T-cell (primary cell): ENCODE measurements around the gene EPO. TPM values are rescaled to one million over a fixed set of nuclear protein-coding genes. Genes with fewer than 3 reads are reported as not detected.

ENCODE experiments used
- ATAC-seq, 4 experiments: fragments of 200-7000 bp in 3 of 4; fragments of 150-1000 bp in 1 of 4; cut with Tn5 transposase; replicated peaks in 1 of 4; 1 replicate in 3 of 4; 2 replicates in 1 of 4; pipeline ENCODE4 v1.10.0; 2021; ENCODE audit warnings: moderate library complexity in 3 of 4, mild to moderate bottlenecking in 2 of 4, moderate number of reproducible peaks in 1 of 4
- CTCF ChIA-PET, 2 donors: fragments of 300-600 bp; sonication (Branson Sonifier 250); formaldehyde crosslinking; loops; one replicate each; lab custom pipeline; 2022; ENCODE audit warnings: antibody characterized with exemption in 2 of 2; lab: Charles Lee
- POLR2A ChIA-PET, 2 donors: fragments of 300-600 bp; sonication (Branson Sonifier 250); formaldehyde crosslinking; loops; one replicate each; lab custom pipeline; 2022; ENCODE audit warnings: antibody characterized with exemption in 2 of 2; lab: Charles Lee
- DNase-seq, 35 experiments: peaks; one replicate each; pipeline versions ENCODE4 v3.0.0 to v3.0.0-alpha.2; 2013 to 2023
- H3K27ac ChIP-seq: one replicate; pipeline ENCODE4 v1.5.1; 2013; ENCODE audit warnings: low read length
- H3K27me3 ChIP-seq, 2 experiments: replicated peaks in 1 of 2; 1 replicate in 1 of 2; 2 replicates in 1 of 2; pipeline versions ENCODE4 v1.6.1 to v1.7.0; 2013; ENCODE audit warnings: low read length in 1 of 2, mixed read lengths in 1 of 2; ENCODE audit not compliant: control insufficient read depth in 2 of 2, insufficient read depth in 2 of 2; ENCODE audit errors: extremely low read depth in 1 of 2
- H3K36me3 ChIP-seq, 2 donors: 1 replicate in 1 of 2; 2 replicates in 1 of 2; pipeline versions ENCODE4 v1.6.1 to v1.7.0; 2013; ENCODE audit warnings: low read length in 1 of 2; ENCODE audit not compliant: control insufficient read depth in 2 of 2, insufficient read depth in 1 of 2; ENCODE audit errors: extremely low read depth in 1 of 2
- H3K4me1 ChIP-seq, 2 experiments: 1 replicate in 1 of 2; 2 replicates in 1 of 2; pipeline versions ENCODE4 v1.6.1 to v1.7.0; 2013; ENCODE audit warnings: low read length in 2 of 2, mixed read lengths in 1 of 2; ENCODE audit not compliant: insufficient read depth in 2 of 2, control insufficient read depth in 1 of 2; ENCODE audit errors: extremely low read depth in 1 of 2
- H3K4me3 ChIP-seq, 2 donors: 1 replicate in 1 of 2; 2 replicates in 1 of 2; pipeline versions ENCODE4 v1.5.1 to v1.7.0; 2013; ENCODE audit warnings: mild to moderate bottlenecking in 2 of 2, low read length in 1 of 2, moderate library complexity in 1 of 2; ENCODE audit not compliant: control insufficient read depth in 1 of 2; ENCODE audit errors: extremely low read depth in 1 of 2
- H3K9me3 ChIP-seq: 2 replicates; pipeline ENCODE4 v1.7.0; 2013
- H3K27ac Mint-ChIP-seq, 2 donors: one replicate each; pipeline ENCODE4 v1.8.0; 2020 to 2021; ENCODE audit warnings: mild to moderate bottlenecking in 2 of 2, mixed read lengths in 2 of 2
- H3K27me3 Mint-ChIP-seq, 2 donors: one replicate each; pipeline ENCODE4 v1.8.0; 2021 to 2022; ENCODE audit warnings: mixed read lengths in 2 of 2
- H3K36me3 Mint-ChIP-seq: one replicate; pipeline ENCODE4 v1.8.0; 2021; ENCODE audit warnings: mixed read lengths
- H3K4me1 Mint-ChIP-seq, 3 donors: one replicate each; pipeline ENCODE4 v1.8.0; 2020 to 2022; ENCODE audit warnings: mixed read lengths in 3 of 3, mild to moderate bottlenecking in 1 of 3
- H3K4me3 Mint-ChIP-seq, 3 donors: one replicate each; pipeline ENCODE4 v1.8.0; 2020 to 2022; ENCODE audit warnings: mild to moderate bottlenecking in 3 of 3, mixed read lengths in 3 of 3, moderate library complexity in 3 of 3
- H3K9me3 Mint-ChIP-seq, 3 donors: one replicate each; pipeline ENCODE4 v1.8.0; 2020 to 2022; ENCODE audit warnings: mixed read lengths in 3 of 3
- WGBS: methylation state at CpG from one replicate; pipeline ENCODE4 v1.1.5; 2013; ENCODE audit warnings: missing lambda C conversion rate; ENCODE audit not compliant: insufficient coverage; 5-methylcytosine and 5-hydroxymethylcytosine counted together
- total RNA-seq, 35 experiments: library from RNA in 6 of 35; stranded (reverse) in 6 of 35; fragments of 120-200 nt in 1 of 35; gene quantifications; one replicate each; pipeline versions ENCODE4 v1.2.1 to v1.2.4 and lab custom pipeline; 2013 to 2026

EPO gene
- total RNA-seq, 5 donors from 2014 or later (not counting 1 experiment from before 2014, with no cell fraction given), result not detected

GRCh38 chr7:100719523-100720278 is 567 bp upstream of the EPO start:
- no peak for DNase-seq
- Histone ChIP-seq H3K9me3 (no peaks in the 10 kb centered on the region), H3K4me3 (no peak overlapping the region), H3K27ac (no peak overlapping the region), H3K27me3 (peaks cover 2 to 68% of the 10 kb centered on the region in 2 experiments), H3K36me3 (no peaks in the 10 kb centered on the region), H3K4me1 (peaks cover 0 to 4% of the 10 kb centered on the region in 2 experiments)
- CTCF ChIA-PET, result interaction anchor here in 1 of 2 donors (0.7 kb wide), 1 partner anchor 381 kb away, joined by 3 read pairs; no protein-coding TSS in a partner anchor
- no CpG with 5 or more reads among the region's 8 CpGs for WGBS
- H3K36me3 Mint-ChIP-seq, result peaks cover 4% of the 10 kb centered on the region
- H3K27me3 Mint-ChIP-seq, result peaks cover 41 to 43% of the 10 kb centered on the region in 2 donors
- H3K4me3 Mint-ChIP-seq, result no peak overlapping the region
- H3K4me1 Mint-ChIP-seq, result peaks cover 0 to 2% (median 2%) of the 10 kb centered on the region in 3 donors
- H3K27ac Mint-ChIP-seq, result no peak overlapping the region
- peaks cover 0 to 11% (median 8%) of the 10 kb centered on the region in 3 donors for H3K9me3 Mint-ChIP-seq
- POLR2A ChIA-PET, result no interaction called here
- no peak for ATAC-seq

GRCh38 chr7:100720671-100721504 is 620 bp downstream of the EPO start:
- H3K36me3 Mint-ChIP-seq, result peaks cover 4% of the 10 kb centered on the region
- H3K4me3 Mint-ChIP-seq, result no peak overlapping the region
- no peaks in the 10 kb centered on the region for H3K9me3 ChIP-seq
- ATAC-seq (no peak), DNase-seq (no peak)
- peaks cover 0 to 7% of the 10 kb centered on the region in 2 experiments for H3K4me1 ChIP-seq
- H3K27ac Mint-ChIP-seq, result no peak overlapping the region
- POLR2A ChIA-PET, result interaction anchor here in 1 of 2 donors (0.7 kb wide), 1 partner anchor 355 kb away, joined by 10 read pairs; no protein-coding TSS in a partner anchor
- CTCF ChIA-PET, result no interaction called here
- 6% methylated on average over 46 of the region's 56 CpGs for WGBS
- peaks cover 36 to 47% of the 10 kb centered on the region in 2 donors for H3K27me3 Mint-ChIP-seq
- no peaks in the 10 kb centered on the region for H3K36me3 ChIP-seq
- no peak overlapping the region for H3K4me3 ChIP-seq
- peaks cover 0 to 11% (median 8%) of the 10 kb centered on the region in 3 donors for H3K9me3 Mint-ChIP-seq
- peaks cover 6 to 7% (median 6%) of the 10 kb centered on the region in 3 donors for H3K4me1 Mint-ChIP-seq
- peaks cover 2 to 71% of the 10 kb centered on the region in 2 experiments for H3K27me3 ChIP-seq
- H3K27ac ChIP-seq, result no peak overlapping the region

GRCh38 chr7:100721505-100721812 is 1.2 kb downstream of the EPO start:
- ChIA-PET POLR2A (interaction anchor here in 1 of 2 donors (0.7 kb wide), 1 partner anchor 356 kb away, joined by 10 read pairs; no protein-coding TSS in a partner anchor), CTCF (no interaction called here)
- H3K4me1 Mint-ChIP-seq, result peaks cover 6 to 7% (median 6%) of the 10 kb centered on the region in 3 donors
- Histone ChIP-seq H3K27me3 (peaks cover 0 to 73% of the 10 kb centered on the region in 2 experiments), H3K36me3 (no peaks in the 10 kb centered on the region), H3K4me3 (no peak overlapping the region), H3K9me3 (no peaks in the 10 kb centered on the region), H3K27ac (no peak overlapping the region), H3K4me1 (peaks cover 0 to 7% of the 10 kb centered on the region in 2 experiments)
- ATAC-seq, result no peak
- peaks cover 4% of the 10 kb centered on the region for H3K36me3 Mint-ChIP-seq
- H3K27ac Mint-ChIP-seq, result no peak overlapping the region
- peaks cover 36 to 47% of the 10 kb centered on the region in 2 donors for H3K27me3 Mint-ChIP-seq
- DNase-seq, result no peak
- no peak overlapping the region for H3K4me3 Mint-ChIP-seq
- WGBS, result 71% methylated on average over 3 of the region's 8 CpGs
- H3K9me3 Mint-ChIP-seq, result peaks cover 0 to 11% (median 8%) of the 10 kb centered on the region in 3 donors

GRCh38 chr7:100722480-100723212 is 2.4 kb downstream of the EPO start:
- 80% methylated on average over 15 of the region's 17 CpGs for WGBS
- H3K36me3 Mint-ChIP-seq, result peaks cover 4% of the 10 kb centered on the region
- DNase-seq (no peak), ATAC-seq (no peak)
- Histone ChIP-seq H3K4me3 (no peak overlapping the region), H3K4me1 (peaks cover 0 to 7% of the 10 kb centered on the region in 2 experiments), H3K36me3 (no peaks in the 10 kb centered on the region), H3K9me3 (no peaks in the 10 kb centered on the region), H3K27ac (no peak overlapping the region), H3K27me3 (peaks cover 0 to 75% of the 10 kb centered on the region in 2 experiments)
- CTCF ChIA-PET, result interaction anchor here in 1 of 2 donors (1.0 kb wide), 1 partner anchor 17 kb away, joined by 4 read pairs; the partner anchor contains the start of gene POP7
- H3K4me3 Mint-ChIP-seq, result no peak overlapping the region
- peaks cover 0 to 11% (median 8%) of the 10 kb centered on the region in 3 donors for H3K9me3 Mint-ChIP-seq
- no peak overlapping the region for H3K27ac Mint-ChIP-seq
- peaks cover 42 to 54% of the 10 kb centered on the region in 2 donors for H3K27me3 Mint-ChIP-seq
- peaks cover 6 to 7% (median 6%) of the 10 kb centered on the region in 3 donors for H3K4me1 Mint-ChIP-seq
- POLR2A ChIA-PET, result no interaction called here

GRCh38 chr7:100723732-100724275 is 3.5 kb downstream of the EPO start:
- Histone ChIP-seq H3K36me3 (no peaks in the 10 kb centered on the region), H3K4me3 (no peak overlapping the region), H3K27me3 (peaks cover 0 to 81% of the 10 kb centered on the region in 2 experiments), H3K9me3 (no peaks in the 10 kb centered on the region), H3K4me1 (peaks cover 0 to 7% of the 10 kb centered on the region in 2 experiments), H3K27ac (no peak overlapping the region)
- no peak for ATAC-seq
- no peak overlapping the region for H3K27ac Mint-ChIP-seq
- ChIA-PET POLR2A (no interaction called here), CTCF (interaction anchor here in 1 of 2 donors (1.0 kb wide), 1 partner anchor 18 kb away, joined by 4 read pairs; the partner anchor contains the start of gene POP7)
- H3K36me3 Mint-ChIP-seq, result peaks cover 3% of the 10 kb centered on the region
- DNase-seq, result no peak
- H3K4me3 Mint-ChIP-seq, result no peak overlapping the region
- peaks cover 46 to 53% of the 10 kb centered on the region in 2 donors for H3K27me3 Mint-ChIP-seq
- H3K4me1 Mint-ChIP-seq, result peaks cover 6 to 7% (median 6%) of the 10 kb centered on the region in 3 donors
- 81% methylated on average over 12 of the region's 16 CpGs for WGBS
- H3K9me3 Mint-ChIP-seq, result peaks cover 0 to 4% (median 0%) of the 10 kb centered on the region in 3 donors
